GM19240 (cell line): ENCODE measurements around the gene CDH4.

Experiments
- DNase-seq: peaks from one replicate; pipeline ENCODE4 v3.0.0; 2011; ENCODE audit warnings: low spot score; ENCODE audit not compliant: insufficient read length

Gene CDH4

DNA sequence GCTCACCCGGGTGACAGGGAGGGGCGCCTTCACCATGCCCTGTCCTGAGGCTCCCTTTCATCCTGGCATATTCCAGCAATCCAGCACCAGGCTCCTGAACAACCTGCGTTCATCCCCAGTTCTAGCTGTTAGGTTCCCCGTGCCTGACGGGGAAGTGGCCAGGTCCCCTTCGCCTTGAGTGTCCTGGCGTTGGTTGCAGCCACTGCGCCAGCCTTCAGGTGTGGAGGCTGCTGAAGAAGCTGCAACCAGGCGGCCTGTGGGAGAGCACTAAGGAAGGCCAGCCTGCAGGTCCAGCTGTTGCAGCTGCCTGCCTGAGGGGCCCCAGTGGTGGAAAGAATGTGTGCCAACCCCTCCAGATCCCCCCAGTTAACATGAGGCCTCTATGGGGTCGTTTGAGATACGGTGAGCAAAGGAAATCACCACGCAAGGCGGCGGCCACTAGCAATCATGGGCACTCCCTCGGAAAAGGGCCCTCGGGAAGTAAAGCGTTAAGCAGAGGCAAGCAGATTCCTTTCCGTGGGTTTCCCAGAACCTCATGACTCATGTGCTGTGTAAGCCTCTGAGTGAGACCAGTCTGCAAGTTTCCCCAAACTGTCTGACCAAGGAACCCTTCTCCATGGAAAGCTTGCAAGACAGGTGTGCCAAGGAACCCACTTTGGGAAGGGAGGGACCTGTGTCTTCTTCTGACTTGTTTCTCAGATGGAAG lies 492.8 kb downstream of the CDH4 start:
- no peak for DNase-seq

DNA sequence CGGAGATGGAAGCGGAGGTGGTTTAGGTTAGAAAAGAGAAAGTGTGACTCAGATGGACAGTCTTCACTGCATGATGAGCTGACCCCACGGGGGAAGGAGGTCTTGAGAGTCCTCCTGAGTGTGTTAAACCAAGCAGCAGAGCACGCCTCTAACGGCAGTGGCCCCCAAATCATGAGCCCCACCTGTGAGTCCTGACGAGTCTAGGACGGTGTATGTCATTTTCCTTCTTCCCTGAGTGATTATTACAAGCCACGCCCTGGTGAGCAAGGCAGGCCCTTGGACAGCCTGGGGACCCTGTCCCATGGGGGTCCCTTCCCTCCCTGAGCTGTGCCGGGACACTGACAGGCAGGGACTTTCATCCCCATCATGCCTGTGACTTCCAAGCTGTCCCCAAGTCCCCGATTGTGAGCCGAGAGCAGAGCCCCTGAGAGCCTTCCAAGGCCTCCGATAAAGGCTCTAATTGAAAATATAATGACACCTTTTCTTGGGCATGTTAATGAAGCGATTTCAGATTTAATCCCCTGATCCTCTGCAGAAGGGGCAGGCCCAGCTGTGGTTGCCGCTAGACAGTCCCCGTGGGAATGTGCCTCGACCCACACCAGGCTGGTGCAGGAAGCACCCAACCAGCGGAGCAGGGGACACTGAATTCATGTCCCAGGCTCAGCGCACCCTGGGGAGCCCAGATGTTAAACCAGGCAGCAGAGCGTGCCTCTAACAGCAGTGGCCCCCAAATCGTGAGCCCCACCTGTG lies 493.5 kb downstream of the CDH4 start:
- DNase-seq = no peak

DNA sequence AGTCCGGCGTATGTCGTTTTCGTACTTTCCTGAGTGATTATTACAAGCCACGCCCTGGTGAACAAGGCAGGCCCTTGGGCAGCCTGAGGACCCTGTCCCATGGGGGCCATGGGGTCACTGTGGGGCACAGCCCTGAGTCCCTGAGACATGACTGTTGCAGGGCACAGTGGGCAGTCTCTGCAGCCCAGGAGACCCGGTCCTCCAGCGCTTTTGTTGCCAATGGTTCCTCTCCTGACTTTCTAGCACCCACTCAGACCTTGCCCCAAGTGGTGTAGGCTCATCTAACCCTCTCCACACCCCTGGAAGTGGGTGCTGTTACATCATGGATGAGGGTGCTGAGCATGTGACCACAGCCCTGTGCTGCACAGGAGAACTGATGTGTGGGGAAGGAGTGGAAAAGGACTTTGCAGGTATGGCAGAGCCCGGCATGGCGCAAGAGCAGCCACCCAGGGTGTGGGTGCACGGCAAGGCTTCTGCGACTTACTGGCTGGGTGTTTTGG lies 494.1 kb downstream of the CDH4 start:
- no peak for DNase-seq

DNA sequence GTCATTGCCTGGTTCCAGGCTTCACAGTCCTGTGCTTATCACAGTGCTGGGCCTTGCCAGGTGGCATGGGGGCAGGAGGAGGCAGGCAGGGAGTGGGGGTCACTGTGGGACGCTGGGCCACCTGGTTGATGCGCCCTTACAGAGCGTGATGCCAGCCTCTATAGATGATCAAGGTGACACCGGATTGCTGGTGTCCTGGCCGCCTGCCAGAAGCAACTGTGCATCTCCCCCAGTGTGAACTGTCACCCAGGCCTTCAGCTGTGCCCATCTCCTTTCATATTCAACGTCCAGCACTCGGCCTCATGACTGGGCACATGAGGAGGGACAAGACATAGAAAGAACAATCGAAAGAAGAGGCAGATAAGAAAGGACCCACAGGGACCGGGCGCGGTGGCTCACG lies 494.7 kb downstream of the CDH4 start:
- no peak for DNase-seq

DNA sequence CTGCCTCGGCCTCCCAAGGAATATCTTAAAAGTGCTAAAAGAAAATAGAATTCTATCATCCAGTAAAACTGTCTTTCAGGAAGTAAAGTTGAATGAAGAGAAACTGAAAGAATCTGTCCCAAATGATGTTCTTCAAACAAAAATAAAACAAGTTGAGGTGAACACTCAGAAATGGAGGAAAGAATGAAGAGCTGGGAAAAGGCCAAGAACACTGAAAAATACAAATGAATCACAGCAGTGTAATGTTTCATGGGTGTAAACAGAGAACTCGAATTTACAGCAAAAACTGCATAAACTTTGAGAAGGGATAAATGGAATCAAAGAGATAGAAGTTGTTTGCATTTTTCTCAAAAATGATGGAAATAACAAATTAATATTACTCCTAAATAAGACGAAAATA lies 496.3 kb downstream of the CDH4 start:
- DNase-seq = no peak

DNA sequence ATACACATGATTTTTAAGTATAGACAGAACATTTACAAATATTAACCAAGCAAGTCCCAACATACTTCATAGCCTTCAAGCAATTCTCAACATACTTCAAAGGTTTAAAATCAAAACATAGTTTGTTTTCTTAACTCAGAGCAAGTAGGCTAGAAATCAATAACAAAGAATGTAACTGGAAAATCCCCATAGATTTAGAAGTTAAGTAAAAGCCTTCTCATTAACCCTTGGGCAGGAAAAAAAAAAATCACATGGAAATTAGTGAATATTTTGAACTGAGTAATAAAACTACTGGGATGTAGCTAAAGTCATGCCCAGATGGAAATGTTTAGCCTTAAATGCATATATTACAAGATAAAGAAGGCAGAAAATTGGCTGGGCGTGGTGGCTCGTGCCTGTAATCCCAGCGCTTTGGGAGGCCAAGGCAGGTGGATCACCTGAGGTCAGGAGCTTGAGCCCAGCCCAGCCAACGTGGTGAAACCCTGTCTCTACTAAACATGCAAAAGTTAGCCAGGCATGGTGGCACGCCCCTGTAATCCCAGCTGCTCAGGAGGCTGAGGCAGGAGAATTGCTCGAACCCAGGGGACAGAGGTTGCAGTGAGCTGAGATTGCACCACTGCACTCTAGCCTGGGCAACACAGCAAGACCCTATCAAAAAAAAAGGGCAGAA lies 497.5 kb downstream of the CDH4 start:
- no peak for DNase-seq

DNA sequence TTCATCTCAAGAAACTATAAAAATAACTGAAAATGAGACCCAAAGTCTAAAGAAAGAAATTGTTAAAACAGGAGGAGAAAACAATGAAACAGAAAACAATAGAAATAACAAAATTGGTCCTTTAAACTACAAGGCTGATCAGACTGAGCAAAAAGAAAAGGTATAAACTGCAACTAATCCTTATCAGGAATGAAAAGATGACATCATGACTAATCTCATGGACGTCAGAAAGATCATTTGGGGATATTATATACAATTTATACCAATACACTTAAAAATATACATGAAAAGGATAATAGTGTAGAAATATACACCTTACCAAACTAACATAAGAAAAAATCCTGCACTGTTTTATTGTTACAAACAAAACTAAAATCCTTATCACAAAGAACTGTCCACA lies 498.0 kb downstream of the CDH4 start:
- DNase-seq = no peak

DNA sequence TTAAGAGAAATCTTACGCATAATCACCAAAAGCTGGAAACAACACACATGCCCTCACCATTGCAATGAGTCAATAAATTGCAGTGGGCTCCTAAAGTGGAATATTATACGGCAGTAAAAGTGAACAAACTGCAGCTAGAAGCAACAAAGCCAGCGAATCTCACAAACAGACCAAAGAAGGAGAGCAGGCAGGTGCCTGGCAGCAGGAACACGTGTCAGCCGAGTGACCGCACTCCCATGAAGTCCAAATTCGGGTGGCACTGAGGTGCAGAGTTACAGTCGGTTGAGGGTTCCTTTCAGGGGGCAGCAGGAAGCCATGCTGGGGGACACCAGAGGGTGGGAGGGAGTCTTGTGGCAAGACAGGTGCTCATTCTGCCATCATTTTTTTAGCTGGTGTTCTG lies 500.5 kb downstream of the CDH4 start:
- DNase-seq = no peak

DNA sequence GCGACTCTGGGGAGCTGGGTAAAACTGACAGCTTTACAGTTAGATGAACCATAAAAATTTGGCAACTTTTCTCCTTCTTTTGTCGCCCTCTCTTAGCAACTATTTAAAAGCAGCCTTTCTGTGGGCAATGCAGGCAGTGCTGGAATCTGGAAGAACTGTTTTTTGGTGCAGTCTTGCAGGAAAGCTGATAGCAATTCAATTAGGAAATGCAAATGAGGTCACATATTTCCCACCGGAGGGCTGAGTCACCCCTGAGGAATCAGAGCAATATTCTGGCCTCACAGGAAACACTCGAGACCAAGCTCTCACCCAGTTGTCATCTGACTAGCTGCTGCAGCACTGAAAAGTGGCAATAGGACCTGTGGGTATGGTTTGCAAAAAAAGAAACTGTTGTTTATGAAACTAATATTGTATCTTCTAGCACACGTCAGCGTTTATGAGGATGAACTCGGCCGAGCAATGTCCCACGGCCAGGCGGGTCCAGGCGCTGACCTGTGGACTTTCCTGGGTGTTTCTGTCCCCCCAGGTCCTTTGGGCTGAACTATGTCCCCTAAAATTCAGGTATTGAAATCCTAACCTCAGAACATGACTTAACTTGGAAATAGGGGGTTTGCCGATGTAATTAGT lies 501.4 kb downstream of the CDH4 start:
- no peak for DNase-seq

DNA sequence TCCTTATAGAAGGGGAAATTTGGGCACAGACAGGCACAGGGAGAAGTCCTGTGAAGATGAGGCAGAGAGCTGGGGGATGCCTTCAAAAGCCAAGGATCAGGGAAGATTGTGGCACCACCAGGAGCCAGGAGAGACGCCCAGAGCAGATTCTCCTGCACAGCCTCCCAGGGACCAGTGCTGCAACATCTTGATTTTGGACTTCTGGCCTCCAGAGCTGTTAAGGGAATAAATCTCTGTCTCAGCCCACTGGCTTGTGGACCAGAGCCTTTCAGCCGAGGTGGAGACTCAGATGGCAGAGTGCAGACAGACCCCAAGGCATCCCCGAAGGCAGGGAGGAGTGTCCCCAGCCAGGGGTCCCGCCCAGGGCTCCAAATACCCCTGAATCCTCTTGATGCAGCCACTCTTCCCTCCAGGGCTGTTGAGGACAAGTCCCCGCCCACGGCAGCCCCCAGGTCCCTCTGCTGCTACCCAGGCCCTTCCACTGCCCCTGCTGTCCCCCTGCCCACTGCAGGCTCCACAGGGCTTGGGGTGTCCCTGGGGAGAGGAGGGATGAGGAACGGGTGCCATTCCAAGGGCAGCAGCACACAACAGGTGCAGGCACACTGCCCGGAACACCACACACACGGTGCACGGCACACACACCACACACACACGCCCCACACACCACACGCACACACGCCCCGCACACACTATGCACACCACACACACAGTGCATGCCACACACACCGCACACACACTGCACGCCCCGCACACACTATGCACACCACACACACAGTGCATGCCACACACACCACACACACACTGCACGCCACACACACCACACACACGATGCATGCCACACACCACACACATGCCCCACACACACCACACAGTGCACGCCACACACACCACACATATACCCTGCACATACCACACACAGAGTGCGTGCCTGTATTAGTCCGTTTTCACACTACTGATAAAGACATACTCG lies 502.2 kb downstream of the CDH4 start:
- DNase-seq = no peak

DNA sequence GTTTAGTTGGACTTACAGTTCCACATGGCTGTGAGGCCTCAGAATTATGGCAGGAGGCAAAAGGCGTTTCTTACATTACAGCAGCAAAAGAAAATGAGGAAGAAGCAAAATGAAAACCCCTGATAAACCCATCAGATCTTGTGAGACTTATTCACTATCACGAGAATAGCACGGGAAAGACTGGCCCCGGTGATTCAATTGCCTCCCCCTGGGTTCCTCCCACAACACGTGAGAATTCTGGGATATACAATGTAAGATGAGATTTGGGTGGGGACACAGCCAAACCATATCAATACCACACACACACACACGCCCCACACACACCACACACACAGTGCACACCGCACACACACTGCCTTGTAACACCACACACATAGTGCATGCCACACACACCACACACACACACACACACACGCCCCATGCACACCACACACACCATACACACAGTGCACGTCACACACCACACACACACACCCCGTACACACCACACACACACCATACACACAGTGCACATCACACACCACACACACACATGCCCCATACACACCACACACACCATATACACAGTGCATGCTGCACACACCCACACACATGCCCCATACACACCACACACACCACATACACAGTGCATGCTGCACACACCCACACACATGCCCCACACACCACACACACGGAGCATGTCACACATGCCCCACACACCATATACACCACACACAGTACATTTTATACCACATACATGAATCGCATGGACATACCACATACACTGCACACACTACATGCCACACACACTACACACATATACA lies 503.1 kb downstream of the CDH4 start:
- no peak for DNase-seq

DNA sequence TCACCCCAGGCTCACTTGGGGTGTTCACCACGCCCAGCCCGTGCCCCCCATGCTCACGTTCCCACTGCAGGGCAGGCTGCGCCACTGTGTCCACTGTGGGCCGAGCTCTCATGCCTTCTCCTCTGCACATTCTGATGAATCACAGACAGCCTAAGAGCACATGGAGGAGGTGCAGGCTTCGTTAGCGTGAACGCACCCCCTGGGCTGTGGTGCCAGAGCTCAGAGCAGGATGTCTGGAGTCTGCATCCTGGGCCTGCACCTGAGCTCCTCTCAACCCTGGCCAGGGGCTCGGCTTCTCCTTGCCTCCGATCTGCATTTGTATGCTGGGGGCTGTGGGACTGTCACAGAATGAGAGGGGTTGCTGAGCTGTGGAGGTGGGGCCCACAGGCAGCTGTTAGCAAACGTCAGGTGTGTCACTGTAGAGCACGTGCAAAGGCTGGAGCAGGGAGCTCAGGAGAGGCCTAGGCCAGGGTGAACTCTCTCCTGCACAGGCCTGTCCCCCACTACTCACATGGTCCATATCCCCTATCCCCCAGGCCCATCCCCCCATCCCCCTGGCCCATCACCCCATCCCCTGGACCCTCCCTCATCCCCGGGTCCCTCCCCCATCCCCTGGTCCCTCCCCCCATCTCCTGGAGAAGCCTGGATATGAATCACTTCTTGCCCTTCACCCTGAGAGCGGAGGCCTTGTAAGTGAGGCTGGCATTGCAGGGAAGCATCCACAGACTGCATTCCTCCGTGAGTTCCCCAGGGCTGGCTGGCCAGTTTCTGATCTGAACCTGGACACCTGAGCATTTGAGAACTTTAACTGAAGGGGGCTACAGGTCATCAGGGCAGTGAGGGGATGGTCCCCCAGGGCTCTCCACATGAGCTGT lies 504.1 kb downstream of the CDH4 start:
- no peak for DNase-seq

DNA sequence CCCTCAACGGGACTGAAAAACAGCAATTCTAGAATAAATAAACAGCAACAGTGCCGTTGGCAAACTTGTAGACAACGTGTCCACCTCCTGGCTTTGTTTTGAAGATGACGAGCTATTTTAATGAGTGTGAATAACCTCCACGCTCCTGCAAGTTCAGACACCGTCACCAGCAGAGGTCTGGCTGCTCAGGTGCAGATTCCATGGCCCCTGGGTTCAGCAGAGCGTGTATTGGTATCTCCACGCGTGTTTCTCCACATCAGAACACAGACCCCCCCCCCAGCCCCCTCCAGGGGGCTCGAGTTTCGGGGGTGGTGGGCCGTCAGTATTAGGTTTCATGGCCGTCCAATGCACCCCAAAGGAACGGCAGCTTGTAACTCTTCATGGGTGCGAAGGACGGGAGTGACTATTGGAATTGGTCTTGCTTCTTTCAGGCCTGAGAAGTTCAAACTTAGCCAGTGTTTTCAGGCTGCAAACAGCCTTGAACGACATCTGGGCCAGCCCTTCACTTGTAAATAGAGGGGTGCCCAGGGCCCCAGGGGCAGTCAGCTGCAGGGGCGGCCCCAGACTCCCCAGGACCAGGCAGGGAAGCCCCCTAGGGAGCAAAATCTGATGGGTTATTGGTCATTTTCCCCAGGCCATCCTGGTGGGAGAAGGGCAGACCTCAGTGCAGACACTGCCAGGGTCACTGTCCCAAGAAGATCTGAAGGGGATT lies 505.1 kb downstream of the CDH4 start:
- DNase-seq = no peak

DNA sequence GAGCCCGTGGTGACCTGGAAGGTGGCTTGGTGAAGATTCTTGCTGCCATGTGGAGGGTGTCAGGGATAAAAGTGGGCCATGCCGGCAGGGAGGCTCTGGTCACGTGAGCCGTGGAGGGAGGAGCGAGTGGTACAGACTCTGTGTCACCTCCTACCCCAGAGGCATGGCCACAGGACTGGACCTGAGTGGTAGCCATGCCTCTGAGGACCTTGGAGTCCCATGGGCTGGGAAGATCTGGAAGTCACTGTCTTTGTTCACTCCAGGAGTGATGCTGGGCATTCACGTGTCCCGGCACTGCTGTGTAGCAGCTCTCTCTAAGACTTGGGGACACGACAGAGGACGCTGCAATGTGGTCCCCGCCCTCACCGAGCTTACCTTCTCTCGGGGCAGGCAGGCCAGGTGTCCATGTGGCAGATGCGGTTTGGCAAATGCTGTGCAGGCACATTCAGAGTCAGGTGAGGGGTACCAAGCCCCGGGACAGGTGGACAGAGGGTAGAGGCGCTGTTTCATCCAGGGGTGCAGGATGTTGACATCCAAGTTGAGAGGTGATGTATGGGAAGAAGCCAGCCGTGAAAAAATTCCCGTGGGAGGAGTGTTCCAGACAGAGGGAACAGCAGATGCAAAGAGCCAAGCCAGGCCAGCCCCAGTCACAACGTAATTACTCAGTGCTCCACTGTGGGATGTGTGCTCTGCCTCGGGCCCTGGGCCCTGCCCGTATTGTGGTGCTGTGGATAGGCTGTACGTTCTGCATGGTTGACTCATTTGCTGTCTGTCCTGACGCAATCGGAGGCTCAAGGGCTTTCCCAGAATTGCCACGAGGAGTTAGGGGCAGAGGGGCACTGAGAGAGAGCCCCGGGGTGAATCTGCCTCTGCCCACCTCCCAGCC lies 505.9 kb downstream of the CDH4 start:
- DNase-seq = no peak

DNA sequence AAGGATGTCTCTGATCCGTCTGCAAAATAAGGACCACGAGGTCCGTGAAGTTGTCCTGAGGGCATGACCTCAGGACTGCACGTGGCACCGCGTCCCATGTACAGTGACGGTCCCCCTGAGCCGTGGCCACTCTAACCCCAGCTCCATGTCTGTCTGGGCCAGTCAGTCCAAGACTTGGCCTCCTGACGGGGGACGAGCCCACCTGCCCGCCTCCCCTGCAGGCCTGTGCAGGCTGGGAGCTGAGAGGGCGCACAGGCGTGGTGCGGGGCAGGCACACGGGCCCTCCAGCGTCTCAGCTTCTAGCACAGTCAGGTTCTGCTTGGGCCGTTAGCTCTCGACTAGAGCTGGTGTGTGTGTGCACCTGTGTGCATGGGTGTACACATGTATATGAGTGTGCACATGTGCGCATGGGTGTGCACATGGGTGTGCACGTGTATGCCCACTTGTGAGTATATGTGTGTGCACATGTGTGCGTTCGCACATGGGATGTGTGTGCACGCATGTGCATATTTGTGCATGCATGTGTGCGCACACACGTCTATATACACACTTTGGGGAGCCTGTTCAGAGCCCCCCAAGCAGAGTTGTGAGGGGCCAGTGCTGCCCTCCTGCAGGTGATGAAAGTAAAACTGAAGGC lies 506.6 kb downstream of the CDH4 start:
- DNase-seq = no peak

DNA sequence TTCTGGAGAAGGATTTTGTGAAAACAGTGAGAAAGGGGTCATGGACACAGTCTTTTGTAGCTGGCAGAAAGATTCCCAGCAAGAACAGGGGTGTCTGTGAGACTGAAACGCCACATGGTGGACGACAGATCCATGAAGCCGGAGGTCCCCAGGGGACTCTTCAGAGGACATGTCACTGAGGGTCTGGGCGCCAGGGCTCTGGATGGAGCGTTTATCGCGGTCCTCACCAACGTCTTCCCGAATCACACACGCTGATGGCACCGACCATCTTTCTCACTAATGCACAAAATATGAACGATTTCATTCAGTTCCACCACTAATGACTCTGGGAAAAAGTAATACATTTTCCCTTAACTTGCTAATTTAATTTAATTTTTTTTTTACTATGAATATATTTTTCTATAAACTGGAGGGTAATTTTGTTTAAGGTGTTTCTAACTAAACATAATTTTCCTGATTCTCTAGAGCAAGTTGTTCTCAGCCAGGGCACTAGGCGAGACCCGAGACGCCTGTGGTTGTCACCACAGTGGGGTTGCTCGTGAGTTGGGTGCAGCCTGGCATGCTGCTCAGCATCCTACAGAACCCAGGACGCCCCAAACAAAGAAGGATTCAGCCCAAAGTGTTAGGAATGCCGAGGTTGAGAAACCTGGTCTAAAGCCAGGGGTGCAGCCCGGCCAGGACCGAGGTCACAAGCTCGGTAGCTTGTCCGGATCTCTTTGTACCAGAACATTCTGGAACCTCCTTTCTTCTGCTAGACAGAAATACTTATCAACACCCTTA lies 507.4 kb downstream of the CDH4 start:
- no peak for DNase-seq
